BLaER1 (cell line): Measurements from ENCODE around the gene ZNF764.

Experiments
- H3K27ac ChIP-seq: shearing (Covaris generic); formaldehyde crosslinking; 2 replicates; pipeline ENCODE4 v1.8.1; 2022
- H3K27me3 ChIP-seq: shearing (Covaris generic); formaldehyde crosslinking; 2 replicates; pipeline ENCODE4 v1.8.1; 2022
- H3K36me3 ChIP-seq: shearing (Covaris generic); formaldehyde crosslinking; 2 replicates; pipeline ENCODE4 v1.8.1; 2022
- H3K4me1 ChIP-seq: shearing (Covaris generic); formaldehyde crosslinking; 2 replicates; pipeline ENCODE4 v1.8.1; 2022
- H3K4me2 ChIP-seq: shearing (Covaris generic); formaldehyde crosslinking; 2 replicates; pipeline ENCODE4 v1.8.1; 2022
- H3K4me3 ChIP-seq: shearing (Covaris generic); formaldehyde crosslinking; 2 replicates; pipeline ENCODE4 v1.8.1; 2022
- H3K9ac ChIP-seq: shearing (Covaris generic); formaldehyde crosslinking; 2 replicates; pipeline ENCODE4 v1.8.1; 2022
- H3K9me3 ChIP-seq: shearing (Covaris generic); formaldehyde crosslinking; 2 replicates; pipeline ENCODE4 v1.8.1; 2022
- H4K20me1 ChIP-seq: shearing (Covaris generic); formaldehyde crosslinking; 2 replicates; pipeline ENCODE4 v1.8.1; 2022
- Cebpa-rat ChIP-seq: shearing (Covaris generic); IDR thresholded peaks from 2 replicates; pipeline ENCODE4 v1.8.1; 2022

Gene ZNF764

DNA sequence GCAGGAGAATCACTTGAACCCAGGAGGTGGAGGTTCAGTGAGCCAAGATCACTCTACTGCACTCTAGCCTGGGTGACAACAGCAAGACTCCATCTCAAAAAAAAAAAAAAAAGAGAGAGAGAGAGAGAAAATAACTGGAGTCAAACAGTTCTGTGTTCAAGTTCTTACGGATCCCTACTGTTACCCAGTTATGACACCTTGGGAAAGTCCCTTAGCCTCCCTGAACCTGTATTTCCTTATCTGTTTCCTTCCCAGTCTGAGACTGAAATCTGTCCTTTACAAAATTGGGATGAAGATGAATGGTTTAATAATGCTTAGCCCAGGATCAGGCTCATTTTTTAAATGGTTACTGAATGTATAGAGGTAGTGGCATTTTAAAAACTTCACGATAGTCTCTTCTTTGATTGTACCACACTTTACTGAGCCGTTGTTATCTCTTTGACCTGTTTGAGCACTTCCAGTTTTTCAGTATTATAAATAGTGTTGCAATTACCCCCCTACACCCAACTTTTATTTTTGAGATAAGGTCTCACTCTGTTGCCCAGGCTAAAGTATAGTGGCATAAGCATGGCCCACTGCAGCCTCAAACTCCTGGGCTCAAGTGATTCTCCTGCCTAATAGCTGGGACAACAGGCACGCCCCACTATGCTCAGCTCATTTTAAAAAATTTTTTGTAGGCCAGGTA lies 49.0 kb downstream of the ZNF764 start:
- Histone ChIP-seq H3K27me3 (no peaks in the 10 kb centered on the region), H3K4me3 (no peak overlapping the region), H4K20me1 (no peaks in the 10 kb centered on the region), H3K36me3 (no peaks in the 10 kb centered on the region), H3K4me2 (no peak overlapping the region), H3K27ac (no peak overlapping the region), H3K4me1 (peaks cover 13% of the 10 kb centered on the region), H3K9ac (no peak overlapping the region), H3K9me3 (no peaks in the 10 kb centered on the region)
- TF ChIP-seq Cebpa-rat: no peak
